NCI-H1048 (cell line): ENCODE measurements around the gene STK17A.
"Not testable (repeated sequence)": the region's sequence is repeated elsewhere in the genome, so short reads cannot be mapped to it uniquely, and the experiment has no call there.

Experiments used
- DNase-seq: peaks from one replicate; lab custom pipeline; 2025; lab: John Stamatoyannopoulos, UW

The STK17A gene

GRCh38 chr7:43596426-43596825 lies 13.5 kb downstream of the STK17A start:
- DNase-seq = not testable (repeated sequence)

- no peak for DNase-seq
These were observed 17.1 kb downstream of the STK17A start for GRCh38 chr7:43600056-43600455.

GRCh38 chr7:43602256-43602655 lies 19.3 kb downstream of the STK17A start:
- DNase-seq = no peak

GRCh38 chr7:43604251-43604650 lies 21.3 kb downstream of the STK17A start:
- DNase-seq = no peak

- DNase-seq = no peak
These were observed 26.2 kb downstream of the STK17A start for GRCh38 chr7:43609097-43609496.

- no peak for DNase-seq
These were observed 29.2 kb downstream of the STK17A start for GRCh38 chr7:43612128-43612527.

GRCh38 chr7:43612599-43613589 lies 30.0 kb downstream of the STK17A start:
- no peak for DNase-seq

GRCh38 chr7:43615558-43616145 lies 32.7 kb downstream of the STK17A start:
- DNase-seq = no peak

- no peak for DNase-seq
These were observed 34.1 kb downstream of the STK17A start for GRCh38 chr7:43616977-43617376.

- no peak for DNase-seq
These were observed 35.2 kb downstream of the STK17A start for GRCh38 chr7:43618073-43618472.

- no peak for DNase-seq
These were observed 36.5 kb downstream of the STK17A start for GRCh38 chr7:43619213-43620012.

- DNase-seq = no peak
These were observed 39.0 kb downstream of the STK17A start for GRCh38 chr7:43621729-43622448.

GRCh38 chr7:43624156-43624555 lies 41.2 kb downstream of the STK17A start:
- no peak for DNase-seq

GRCh38 chr7:43625453-43625852 lies 42.5 kb downstream of the STK17A start:
- no peak for DNase-seq

- no peak for DNase-seq
These were observed 43.1 kb downstream of the STK17A start for GRCh38 chr7:43625980-43626379.

- no peak for DNase-seq
These were observed 43.8 kb downstream of the STK17A start for GRCh38 chr7:43626695-43627094.

- DNase-seq = not testable (repeated sequence)
These were observed 44.9 kb downstream of the STK17A start for GRCh38 chr7:43627798-43628197.

- DNase-seq = no peak
These were observed 45.5 kb downstream of the STK17A start for GRCh38 chr7:43628431-43628830.

- DNase-seq = no peak
These were observed 46.9 kb downstream of the STK17A start for GRCh38 chr7:43629857-43630256.

GRCh38 chr7:43630482-43630881 lies 47.6 kb downstream of the STK17A start:
- no peak for DNase-seq

- no peak for DNase-seq
These were observed 48.7 kb downstream of the STK17A start for GRCh38 chr7:43631559-43631958.

- DNase-seq = no peak
These were observed 49.8 kb downstream of the STK17A start for GRCh38 chr7:43632746-43633145.
